GM23338 (cell line): ENCODE data around the gene NCBP1. TPM values are rescaled to one million over a fixed set of nuclear protein-coding genes. Genes with fewer than 3 reads are reported as not detected.

ENCODE experiments used
- ATAC-seq: fragments of 200-7000 bp; cut with Tn5 transposase; 3 replicates; pipeline ENCODE4 v1.9.1; 2020
- DNase-seq: peaks from one replicate; pipeline ENCODE4 v3.0.0-alpha.2; 2015; ENCODE audit warnings: low spot score
- H2AFZ ChIP-seq: fragments of 200-600 bp; sonication (generic); 2 replicates; pipeline ENCODE4 v1.8.0; 2016; ENCODE audit warnings: antibody characterized with exemption, mild to moderate bottlenecking, moderate library complexity
- H3F3A ChIP-seq: fragments of 200-600 bp; sonication (generic); replicated peaks from 2 replicates; pipeline ENCODE4 v1.8.0; 2017; ENCODE audit warnings: antibody characterized with exemption, mixed run types, low read depth
- H3K27ac ChIP-seq: fragments of 200-600 bp; sonication (generic); 2 replicates; pipeline ENCODE4 v1.6.1; 2016; ENCODE audit warnings: low read depth
- H3K27me3 ChIP-seq: fragments of 200-600 bp; sonication (generic); 2 replicates; pipeline ENCODE4 v1.8.0; 2016; ENCODE audit warnings: mild to moderate bottlenecking, mixed run types, moderate library complexity; ENCODE audit not compliant: insufficient read depth
- H3K36me3 ChIP-seq: fragments of 200-600 bp; sonication (generic); 2 replicates; pipeline ENCODE4 v1.8.0; 2016; ENCODE audit warnings: mild to moderate bottlenecking; ENCODE audit not compliant: insufficient read depth
- H3K4me1 ChIP-seq: fragments of 200-600 bp; sonication (generic); 2 replicates; pipeline ENCODE4 v1.8.0; 2016; ENCODE audit warnings: mild to moderate bottlenecking, moderate library complexity; ENCODE audit not compliant: insufficient read depth
- H3K4me2 ChIP-seq: fragments of 200-600 bp; sonication (generic); 2 replicates; pipeline ENCODE4 v1.7.1; 2017; ENCODE audit warnings: mixed run types
- H3K4me3 ChIP-seq: fragments of 200-600 bp; sonication (generic); 2 replicates; pipeline ENCODE4 v1.6.1; 2016; ENCODE audit warnings: mixed run types
- H3K79me2 ChIP-seq: fragments of 200-600 bp; sonication (generic); replicated peaks from 2 replicates; pipeline ENCODE4 v1.8.0; 2017; ENCODE audit warnings: mild to moderate bottlenecking; ENCODE audit not compliant: insufficient read depth
- H3K9me2 ChIP-seq: fragments of 200-600 bp; sonication (generic); 2 replicates; pipeline ENCODE4 v1.8.0; 2017; ENCODE audit not compliant: insufficient read depth
- H4K20me1 ChIP-seq: fragments of 200-600 bp; sonication (generic); replicated peaks from 2 replicates; pipeline ENCODE4 v1.8.0; 2017; ENCODE audit warnings: mild to moderate bottlenecking; ENCODE audit not compliant: insufficient read depth
- H3K27ac Mint-ChIP-seq: 2 replicates; pipeline ENCODE4 v1.8.0; 2020; ENCODE audit warnings: inconsistent platforms, mild to moderate bottlenecking, moderate library complexity, mixed read lengths
- H3K27me3 Mint-ChIP-seq: 3 replicates; pipeline ENCODE4 v1.8.0; 2022; ENCODE audit warnings: low read depth, mild to moderate bottlenecking, moderate library complexity, mixed read lengths, inconsistent platforms; ENCODE audit not compliant: insufficient read depth, poor library complexity
- H3K36me3 Mint-ChIP-seq: 3 replicates; pipeline ENCODE4 v1.8.0; 2021; ENCODE audit warnings: low read depth, mild to moderate bottlenecking, inconsistent platforms, moderate library complexity, mixed read lengths
- H3K4me1 Mint-ChIP-seq: 3 replicates; pipeline ENCODE4 v1.8.0; 2020; ENCODE audit warnings: mild to moderate bottlenecking, inconsistent platforms, mixed read lengths
- H3K4me3 Mint-ChIP-seq: 3 replicates; pipeline ENCODE4 v1.8.0; 2021; ENCODE audit warnings: moderate library complexity, mild to moderate bottlenecking, inconsistent platforms, mixed read lengths
- H3K9me3 Mint-ChIP-seq: 3 replicates; pipeline ENCODE4 v1.8.0; 2020; ENCODE audit warnings: moderate library complexity, mild to moderate bottlenecking, inconsistent platforms, mixed read lengths
- CREB1 ChIP-seq: fragments of 250-450 bp; sonication (Bioruptor Pico); IDR thresholded peaks from 2 replicates; pipeline ENCODE4 v1.5.0; 2020; ENCODE audit warnings: low read depth, mild to moderate bottlenecking, moderate library complexity
- ETS1 ChIP-seq: IDR thresholded peaks from 2 replicates; pipeline ENCODE4 v1.6.1; 2016; ENCODE audit warnings: antibody characterized with exemption
- EZH2 ChIP-seq: fragments of 200-600 bp; sonication (generic); IDR thresholded peaks from one replicate; pipeline ENCODE4 v1.8.0; 2017; ENCODE audit warnings: antibody characterized with exemption, mild to moderate bottlenecking, low read depth; ENCODE audit not compliant: unreplicated experiment
- EZH2phosphoT487 ChIP-seq: fragments of 200-600 bp; sonication (generic); IDR thresholded peaks from one replicate; pipeline ENCODE4 v1.8.1; 2018; ENCODE audit warnings: antibody characterized with exemption; ENCODE audit not compliant: unreplicated experiment
- JUNB ChIP-seq: IDR thresholded peaks from one replicate; pipeline ENCODE4 v1.6.1; 2016; ENCODE audit warnings: antibody characterized with exemption; ENCODE audit not compliant: unreplicated experiment
- NANOG ChIP-seq: IDR thresholded peaks from 2 replicates; pipeline ENCODE4 v1.6.1; 2016; ENCODE audit warnings: antibody characterized with exemption, borderline replicate concordance
- POLR2AphosphoS5 ChIP-seq: IDR thresholded peaks from 2 replicates; pipeline ENCODE4 v1.6.1; 2016; ENCODE audit warnings: antibody characterized with exemption, low read depth
- REST ChIP-seq: IDR thresholded peaks from one replicate; pipeline ENCODE4 v1.6.1; 2018; ENCODE audit warnings: antibody characterized with exemption; ENCODE audit not compliant: unreplicated experiment
- STAT1 ChIP-seq: IDR thresholded peaks from one replicate; pipeline ENCODE4 v1.6.1; 2016; ENCODE audit warnings: antibody characterized with exemption; ENCODE audit not compliant: unreplicated experiment
- ZNF114 ChIP-seq: fragments of 250-450 bp; sonication (Bioruptor Pico); IDR thresholded peaks from 2 replicates; pipeline ENCODE4 v1.5.0; 2020; ENCODE audit warnings: mild to moderate bottlenecking, moderate library complexity
- ZNF331 ChIP-seq: fragments of 250-450 bp; sonication (Bioruptor Pico); IDR thresholded peaks from 2 replicates; pipeline ENCODE4 v1.5.0; 2020; ENCODE audit warnings: low read depth, mild to moderate bottlenecking, moderate library complexity
- polyA plus RNA-seq: library from polyadenylated mRNA; unstranded; fragments of >200 nt; fragmentation: Nextera tagmentation; extraction: Ambion mirVana; gene quantifications from 2 replicates; pipeline ENCODE4 v1.2.1, GENCODE V29; 2016
- total RNA-seq: library from RNA; depleted of rRNA; stranded (reverse); fragments of >200 nt; shearing (Covaris generic); gene quantifications from 2 replicates; pipeline ENCODE4 v1.2.3, GENCODE V29; 2014
- TF ChIP-seq, protein P1 (sequence below), 2 experiments: fragments of 200-600 bp in 1 of 2; sonication (generic) in 1 of 2; conservative IDR thresholded peaks; 2 replicates each; pipeline versions ENCODE4 v1.5.1 to v1.6.1; 2016 to 2017; ENCODE audit warnings: antibody characterized with exemption in 2 of 2, low read depth in 2 of 2, mild to moderate bottlenecking in 2 of 2, moderate library complexity in 1 of 2

Gene NCBP1
- total and polyA plus RNA-seq, 2 experiments from 2014 or later, result 43.9 to 60.2 TPM

DNA sequence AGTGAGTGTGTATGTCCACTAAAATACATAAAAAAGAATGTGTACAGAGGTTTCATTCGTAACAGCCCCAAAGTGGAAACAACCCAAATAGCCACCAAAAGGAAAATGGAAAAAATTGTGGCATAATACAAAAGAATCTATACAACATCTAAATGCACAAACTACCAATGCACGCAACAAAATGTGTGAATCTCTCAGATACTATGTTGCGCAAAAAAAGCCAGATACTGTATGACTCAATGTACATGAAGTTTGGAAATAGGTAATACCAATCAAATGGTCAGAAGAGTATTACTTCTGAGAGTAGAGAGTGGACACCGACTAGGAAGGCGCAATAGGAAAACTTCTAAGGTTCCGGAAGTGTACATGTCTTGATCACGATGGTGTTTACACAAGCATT is 61.1 kb downstream of the NCBP1 start:
- Mint-ChIP-seq H3K27ac (no peak overlapping the region), H3K4me3 (no peak overlapping the region), H3K36me3 (peaks cover 3% of the 10 kb centered on the region; the same call in 1 of the 3 replicates), H3K4me1 (peaks cover 14% of the 10 kb centered on the region; the same call in 2 of the 3 replicates), H3K9me3 (no peaks in the 10 kb centered on the region), H3K27me3 (peaks cover 15% of the 10 kb centered on the region)
- H2AFZ ChIP-seq, result no peak overlapping the region
- TF ChIP-seq STAT1 (no peak), EZH2 (no peak), EZH2phosphoT487 (no peak)
- H3K27me3 ChIP-seq, result peaks cover 44% of the 10 kb centered on the region
- no peak overlapping the region for H3K4me2 ChIP-seq
- H4K20me1 ChIP-seq, result no peaks in the 10 kb centered on the region; the same call in none of the 2 replicates
- no peak overlapping the region for H3K4me3 ChIP-seq
- no peaks in the 10 kb centered on the region for H3K79me2 ChIP-seq
- no peak for ATAC-seq
- H3K27ac ChIP-seq, result no peak overlapping the region
- H3K9me2 ChIP-seq, result no peaks in the 10 kb centered on the region
- no peaks in the 10 kb centered on the region for H3K36me3 ChIP-seq
- peaks cover 11% of the 10 kb centered on the region; the same call in 1 of the 2 replicates for H3K4me1 ChIP-seq
- peaks cover 5% of the 10 kb centered on the region for H3F3A ChIP-seq
- DNase-seq, result no peak

- Histone ChIP-seq H2AFZ (no peak overlapping the region), H3K4me3 (no peak overlapping the region), H3F3A (peaks cover 5% of the 10 kb centered on the region), H3K79me2 (no peaks in the 10 kb centered on the region), H3K4me2 (no peak overlapping the region), H4K20me1 (no peaks in the 10 kb centered on the region; the same call in none of the 2 replicates), H3K4me1 (peaks cover 11% of the 10 kb centered on the region; the same call in 1 of the 2 replicates), H3K9me2 (no peaks in the 10 kb centered on the region), H3K27ac (no peak overlapping the region), H3K36me3 (no peaks in the 10 kb centered on the region), H3K27me3 (peaks cover 44% of the 10 kb centered on the region)
- DNase-seq (no peak), ATAC-seq (no peak)
- Mint-ChIP-seq H3K4me3 (no peak overlapping the region), H3K4me1 (peaks cover 14% of the 10 kb centered on the region; the same call in 2 of the 3 replicates), H3K36me3 (peaks cover 3% of the 10 kb centered on the region; the same call in 1 of the 3 replicates), H3K27ac (no peak overlapping the region), H3K9me3 (no peaks in the 10 kb centered on the region), H3K27me3 (peaks cover 15% of the 10 kb centered on the region)
- TF ChIP-seq ZNF114 (CRISPR knock-in tag), result no peak
- no peak for TF ChIP-seq EZH2phosphoT487
- TF ChIP-seq POLR2AphosphoS5, result no peak
- TF ChIP-seq ZNF331 (CRISPR knock-in tag), result no peak
- no peak for TF ChIP-seq CREB1 (CRISPR knock-in tag)
- TF ChIP-seq ETS1, result no peak
- TF ChIP-seq REST, result no peak
- no peak for TF ChIP-seq EZH2
- TF ChIP-seq, protein P1, sequence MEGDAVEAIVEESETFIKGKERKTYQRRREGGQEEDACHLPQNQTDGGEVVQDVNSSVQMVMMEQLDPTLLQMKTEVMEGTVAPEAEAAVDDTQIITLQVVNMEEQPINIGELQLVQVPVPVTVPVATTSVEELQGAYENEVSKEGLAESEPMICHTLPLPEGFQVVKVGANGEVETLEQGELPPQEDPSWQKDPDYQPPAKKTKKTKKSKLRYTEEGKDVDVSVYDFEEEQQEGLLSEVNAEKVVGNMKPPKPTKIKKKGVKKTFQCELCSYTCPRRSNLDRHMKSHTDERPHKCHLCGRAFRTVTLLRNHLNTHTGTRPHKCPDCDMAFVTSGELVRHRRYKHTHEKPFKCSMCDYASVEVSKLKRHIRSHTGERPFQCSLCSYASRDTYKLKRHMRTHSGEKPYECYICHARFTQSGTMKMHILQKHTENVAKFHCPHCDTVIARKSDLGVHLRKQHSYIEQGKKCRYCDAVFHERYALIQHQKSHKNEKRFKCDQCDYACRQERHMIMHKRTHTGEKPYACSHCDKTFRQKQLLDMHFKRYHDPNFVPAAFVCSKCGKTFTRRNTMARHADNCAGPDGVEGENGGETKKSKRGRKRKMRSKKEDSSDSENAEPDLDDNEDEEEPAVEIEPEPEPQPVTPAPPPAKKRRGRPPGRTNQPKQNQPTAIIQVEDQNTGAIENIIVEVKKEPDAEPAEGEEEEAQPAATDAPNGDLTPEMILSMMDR (conservative IDR thresholded peaks at IDR 0.05; ENCODE audit: low read depth in 2 of 2), result no peak
- TF ChIP-seq JUNB, result no peak
- TF ChIP-seq NANOG, result no peak
Observed at GRCh38 chr9:97695390-97695789, 61.8 kb downstream of the NCBP1 start.
